Fibroblast of lung (primary cell): ENCODE measurements around the gene ZNF804B. TPM values are rescaled to one million over a fixed set of nuclear protein-coding genes. Genes with fewer than 3 reads are reported as not detected.

Source experiments
- DNase-seq, 2 donors: peaks; one replicate each; pipeline versions ENCODE4 v3.0.0 to v3.0.0-alpha.2; 2010; ENCODE audit warnings: low read depth in 2 of 2
- H2AFZ ChIP-seq: 2 replicates; pipeline ENCODE4 v1.5.1; 2012; ENCODE audit warnings: low read length, control low read depth, inconsistent platforms
- H3K27ac ChIP-seq: 2 replicates; pipeline ENCODE4 v1.5.1; 2011; ENCODE audit warnings: low read length, control low read depth; ENCODE audit not compliant: insufficient read depth
- H3K27me3 ChIP-seq: 2 replicates; pipeline ENCODE4 v1.5.1; 2011; ENCODE audit warnings: mild to moderate bottlenecking, low read length; ENCODE audit not compliant: control insufficient read depth, insufficient read depth
- H3K36me3 ChIP-seq: 2 replicates; pipeline ENCODE4 v1.5.1; 2011; ENCODE audit warnings: low read length; ENCODE audit not compliant: control insufficient read depth, insufficient read depth
- H3K4me1 ChIP-seq: 2 replicates; pipeline ENCODE4 v1.5.1; 2011; ENCODE audit warnings: low read length; ENCODE audit not compliant: control insufficient read depth, insufficient read depth; ENCODE audit errors: extremely low read depth
- H3K4me2 ChIP-seq: 2 replicates; pipeline ENCODE4 v1.5.1; 2011; ENCODE audit warnings: low read length, control low read depth; ENCODE audit not compliant: insufficient read depth; ENCODE audit errors: extremely low read depth
- H3K4me3 ChIP-seq, 4 experiments: fragments of 200-600 bp in 1 of 4; sonication (generic) in 1 of 4; replicated peaks in 1 of 4; 2 replicates each; pipeline ENCODE4 v1.5.1; 2011 to 2016; ENCODE audit warnings: low read length in 4 of 4, low read depth in 3 of 4, mild to moderate bottlenecking in 3 of 4, control low read depth in 2 of 4, inconsistent platforms in 1 of 4, mixed read lengths in 1 of 4; ENCODE audit not compliant: insufficient read depth in 1 of 4; ENCODE audit errors: control extremely low read depth in 1 of 4
- H3K79me2 ChIP-seq: 2 replicates; pipeline ENCODE4 v1.5.1; 2012; ENCODE audit warnings: mild to moderate bottlenecking, low read length, inconsistent platforms; ENCODE audit not compliant: control insufficient read depth, insufficient read depth
- H3K9ac ChIP-seq: 2 replicates; pipeline ENCODE4 v1.5.1; 2011; ENCODE audit warnings: mild to moderate bottlenecking, low read length, control low read depth; ENCODE audit not compliant: insufficient read depth
- H3K9me3 ChIP-seq: 2 replicates; pipeline ENCODE4 v1.5.1; 2012; ENCODE audit warnings: low read depth, low read length; ENCODE audit not compliant: control insufficient read depth, insufficient read depth
- H4K20me1 ChIP-seq: 2 replicates; pipeline ENCODE4 v1.5.1; 2011; ENCODE audit warnings: low read length; ENCODE audit not compliant: control insufficient read depth, insufficient read depth; ENCODE audit errors: extremely low read depth
- CTCF ChIP-seq, 2 donors: IDR thresholded peaks in 1 of 2; conservative IDR thresholded peaks in 1 of 2; 1 replicate in 1 of 2; 2 replicates in 1 of 2; pipeline ENCODE4 v1.5.1; 2011 to 2012; ENCODE audit warnings: low read length in 2 of 2, control low read depth in 1 of 2, inconsistent platforms in 1 of 2, low read depth in 1 of 2, mild to moderate bottlenecking in 1 of 2
- EZH2 ChIP-seq: IDR thresholded peaks from 2 replicates; pipeline ENCODE4 v1.5.1; 2012; ENCODE audit warnings: low read length, control low read depth, mild to moderate bottlenecking; ENCODE audit errors: missing control alignments
- polyA plus RNA-seq, 2 donors: library from polyadenylated mRNA; depleted of rRNA in 1 of 2; stranded (reverse) in 1 of 2; unstranded in 1 of 2; fragments of >200 nt; gene quantifications; 2 replicates each; pipeline ENCODE4 v1.2.1, GENCODE V29; 2011 to 2012; ENCODE audit warnings: missing spikeins in 1 of 2
- total RNA-seq: library from RNA; depleted of rRNA; stranded (reverse); fragments of >200 nt; gene quantifications from 2 replicates; pipeline ENCODE4 v1.2.1, GENCODE V29; 2014

The ZNF804B gene
- total and polyA plus RNA-seq, 2 donors (not counting 1 experiment from before 2014, with no cell fraction given) = not detected

DNA sequence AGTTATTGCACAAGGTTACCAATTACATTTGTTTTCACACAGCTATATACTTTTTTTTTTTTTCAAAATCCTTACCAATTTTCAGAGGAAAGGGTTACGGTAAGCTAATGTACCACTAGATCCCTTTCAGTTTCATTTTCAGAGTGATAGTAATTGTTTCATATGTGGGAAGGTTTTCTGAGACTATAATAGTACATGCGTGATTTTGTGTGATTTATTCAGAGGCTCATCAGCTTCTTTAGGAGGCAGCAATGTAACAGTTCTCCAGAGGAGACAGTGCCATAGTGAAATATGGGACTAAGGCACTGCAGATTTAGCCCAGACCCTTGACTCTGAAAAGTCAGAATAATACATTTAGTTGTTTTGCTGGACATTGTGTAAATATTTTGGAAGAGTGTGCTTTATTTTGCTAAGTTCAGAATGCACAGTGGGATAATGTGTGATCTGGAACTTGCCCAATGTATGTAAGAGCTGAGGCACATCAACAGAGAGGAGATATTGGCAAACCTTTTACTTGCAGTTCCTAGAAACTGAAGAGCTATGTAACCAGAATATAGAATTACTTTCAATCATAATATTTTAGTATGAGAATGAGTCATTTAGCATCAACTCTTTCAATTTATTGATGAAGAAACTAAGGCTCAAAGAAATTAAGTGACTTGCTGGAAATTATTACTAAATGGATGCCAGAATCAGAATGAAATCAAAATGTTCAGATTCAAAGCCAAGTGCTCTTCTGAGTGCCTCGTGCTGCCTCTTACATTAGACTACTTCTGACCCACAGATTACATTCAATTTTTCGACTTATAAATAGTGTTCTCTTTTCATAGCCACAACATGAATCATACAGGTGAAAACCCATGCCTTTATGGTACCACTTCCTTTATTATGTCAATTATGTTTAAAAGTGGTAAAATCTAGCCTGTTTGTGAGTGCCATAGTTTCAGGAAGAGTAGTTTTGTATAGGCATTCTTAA is 243.8 kb downstream of the ZNF804B start:
- H2AFZ ChIP-seq = no peak overlapping the region
- H3K79me2 ChIP-seq = no peaks in the 10 kb centered on the region
- no peak for DNase-seq
- no peaks in the 10 kb centered on the region for H3K27me3 ChIP-seq
- no peak overlapping the region for H3K9ac ChIP-seq
- no peak overlapping the region for H3K4me2 ChIP-seq
- no peak overlapping the region for H3K27ac ChIP-seq
- H4K20me1 ChIP-seq = no peaks in the 10 kb centered on the region
- no peaks in the 10 kb centered on the region for H3K4me1 ChIP-seq
- TF ChIP-seq CTCF (conservative IDR thresholded peaks at IDR 0.05 in 1 of 2, IDR thresholded peaks at IDR 0.05 in 1 of 2; ENCODE audit: low read depth in 1 of 2, low read length in 2 of 2) = no peak
- TF ChIP-seq EZH2 = no peak
- H3K36me3 ChIP-seq = no peaks in the 10 kb centered on the region
- no peaks in the 10 kb centered on the region for H3K9me3 ChIP-seq
- H3K4me3 ChIP-seq = peak overlapping the region in 1 of 4 experiments; percentile 2

- H3K9ac ChIP-seq = no peak overlapping the region
- no peaks in the 10 kb centered on the region for H3K79me2 ChIP-seq
- no peaks in the 10 kb centered on the region for H3K4me1 ChIP-seq
- H3K4me3 ChIP-seq = no peak overlapping the region
- TF ChIP-seq CTCF (conservative IDR thresholded peaks at IDR 0.05 in 1 of 2, IDR thresholded peaks at IDR 0.05 in 1 of 2; ENCODE audit: low read depth in 1 of 2, low read length in 2 of 2) = no peak
- TF ChIP-seq EZH2 = no peak
- no peak overlapping the region for H3K27ac ChIP-seq
- no peaks in the 10 kb centered on the region for H3K27me3 ChIP-seq
- no peaks in the 10 kb centered on the region for H3K9me3 ChIP-seq
- no peaks in the 10 kb centered on the region for H3K36me3 ChIP-seq
- no peak for DNase-seq
- no peak overlapping the region for H2AFZ ChIP-seq
- H3K4me2 ChIP-seq = no peak overlapping the region
- H4K20me1 ChIP-seq = no peaks in the 10 kb centered on the region
Observed at GRCh38 chr7:89012016-89012415, 252.5 kb downstream of the ZNF804B start.

DNA sequence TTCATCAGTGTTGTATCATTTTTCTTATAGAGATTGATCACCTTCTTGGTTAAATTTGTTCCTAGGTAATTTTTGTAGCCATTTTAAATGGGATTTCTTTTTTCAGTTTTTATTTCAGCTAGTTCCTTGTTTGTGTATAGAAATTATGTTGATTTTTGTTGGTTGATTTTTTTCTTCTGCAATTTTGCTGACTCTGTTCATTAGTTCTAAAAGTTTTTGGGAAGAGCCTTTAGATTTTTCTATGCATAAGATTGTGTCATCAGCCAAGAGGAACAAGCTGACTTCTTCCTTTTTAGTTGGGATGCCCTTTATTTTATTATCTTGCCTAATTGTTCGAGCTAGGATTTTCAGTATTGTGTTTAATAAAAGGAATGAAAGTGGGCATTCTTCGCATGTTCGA is 258.2 kb downstream of the ZNF804B start:
- no peak overlapping the region for H3K4me2 ChIP-seq
- H3K27ac ChIP-seq = no peak overlapping the region
- no peaks in the 10 kb centered on the region for H4K20me1 ChIP-seq
- no peak for DNase-seq
- H3K9ac ChIP-seq = no peak overlapping the region
- no peak for TF ChIP-seq CTCF (conservative IDR thresholded peaks at IDR 0.05 in 1 of 2, IDR thresholded peaks at IDR 0.05 in 1 of 2; ENCODE audit: low read depth in 1 of 2, low read length in 2 of 2)
- TF ChIP-seq EZH2 = no peak
- no peaks in the 10 kb centered on the region for H3K9me3 ChIP-seq
- no peaks in the 10 kb centered on the region for H3K27me3 ChIP-seq
- no peak overlapping the region for H3K4me3 ChIP-seq
- no peaks in the 10 kb centered on the region for H3K4me1 ChIP-seq
- no peak overlapping the region for H2AFZ ChIP-seq
- H3K36me3 ChIP-seq = no peaks in the 10 kb centered on the region
- H3K79me2 ChIP-seq = no peaks in the 10 kb centered on the region
